Suprapubic skin (tissue), 4 donors: Measurements from ENCODE around the gene C3orf49.

Experiments
- CTCF ChIP-seq, 2 donors: fragments of 200-600 bp in 1 of 2; fragments of 450-650 bp in 1 of 2; sonication (generic) in 1 of 2; IDR thresholded peaks; one replicate each; pipeline ENCODE4 v1.5.1; 2016 to 2019; ENCODE audit warnings: antibody characterized with exemption in 2 of 2, mild to moderate bottlenecking in 1 of 2, moderate library complexity in 1 of 2
- EP300 ChIP-seq: sonication (generic); formaldehyde crosslinking; IDR thresholded peaks from one replicate; pipeline ENCODE4 v1.6.1; 2017; ENCODE audit warnings: antibody characterized with exemption
- POLR2A ChIP-seq, 2 donors: fragments of 450-650 bp; IDR thresholded peaks; one replicate each; pipeline ENCODE4 v1.6.1; 2017; ENCODE audit warnings: antibody characterized with exemption in 2 of 2, mild to moderate bottlenecking in 2 of 2, moderate library complexity in 2 of 2
- POLR2AphosphoS5 ChIP-seq, 3 donors: sonication (generic); formaldehyde crosslinking; IDR thresholded peaks; one replicate each; pipeline ENCODE4 v1.6.1; 2017; ENCODE audit warnings: antibody characterized with exemption in 3 of 3

GRCh38 chr3:63877737-63878393 lies 58.8 kb downstream of the C3orf49 start:
- TF ChIP-seq CTCF (IDR thresholded peaks at IDR 0.05), result no peak
- TF ChIP-seq POLR2A (IDR thresholded peaks at IDR 0.05), result no peak
- TF ChIP-seq EP300, result no peak
- no peak for TF ChIP-seq POLR2AphosphoS5 (IDR thresholded peaks at IDR 0.05)
